Measurements from ENCODE around the gene CLDN16.

Gene CLDN16

GRCh38 chr3:190444006-190444405 lies 56.0 kb downstream of the CLDN16 start:
- no peak for DNase-seq

- no peak for DNase-seq
Observed at GRCh38 chr3:190444576-190445145, 56.7 kb downstream of the CLDN16 start.

GRCh38 chr3:190446573-190447279 lies 58.8 kb downstream of the CLDN16 start:
- peak; percentile 29 for DNase-seq

GRCh38 chr3:190448256-190448655 lies 60.3 kb downstream of the CLDN16 start:
- no peak for DNase-seq

GRCh38 chr3:190449801-190450200 lies 61.8 kb downstream of the CLDN16 start, which contains the start of gene TMEM207:
TMEM207 (minus strand) TSS chr3:190449901; CDS start chr3:190449809, 92 bp downstream.
- DNase-seq = no peak

- DNase-seq = no peak
Observed at GRCh38 chr3:190455828-190456227, 67.9 kb downstream of the CLDN16 start.

GRCh38 chr3:190456770-190457169 lies 68.8 kb downstream of the CLDN16 start:
- DNase-seq = no peak

GRCh38 chr3:190458040-190458439 lies 70.1 kb downstream of the CLDN16 start:
- no peak for DNase-seq

Measured in activated CD4-positive, alpha-beta T cell treated with anti-CD3 and anti-CD28 coated beads, Interleukin-10, Interleukin-2, amounts not matched to agents 100 ng/mL and 50 ng/mL, durations not matched to agents 16 hours and 8 hours (primary cell).